Right kidney (tissue), 9 donors: ENCODE data around the gene KLHL42.
"Not testable (repeated sequence)": the region's sequence is repeated elsewhere in the genome, so short reads cannot be mapped to it uniquely, and the experiment has no call there.

Experiments used
- DNase-seq: peaks from one replicate; pipeline ENCODE4 v3.0.0-alpha.2; 2016
- long read RNA-seq, 8 donors: transcript quantifications; one replicate each; lab custom pipeline, GENCODE V29; 2026

KLHL42 gene
- long read RNA-seq, donor 1, full-length matches to known transcripts, result 7 of 7 reads
- long read RNA-seq, donor 1, partial matches to known transcripts, result 0 of 7 reads
- long read RNA-seq, donor 1, other reads (novel, unspliced or antisense), result 0 of 7 reads
- long read RNA-seq, donor 2, full-length matches to known transcripts, result 8 of 8 reads
- long read RNA-seq, donor 2, partial matches to known transcripts, result 0 of 8 reads
- long read RNA-seq, donor 2, other reads (novel, unspliced or antisense), result 0 of 8 reads
- long read RNA-seq, donor 3, full-length matches to known transcripts, result 6 of 11 reads
- long read RNA-seq, donor 3, partial matches to known transcripts, result 5 of 11 reads
- long read RNA-seq, donor 3, other reads (novel, unspliced or antisense), result 0 of 11 reads
- long read RNA-seq, donor 4, full-length matches to known transcripts, result 15 of 20 reads
- long read RNA-seq, donor 4, partial matches to known transcripts, result 5 of 20 reads
- long read RNA-seq, donor 4, other reads (novel, unspliced or antisense), result 0 of 20 reads
- long read RNA-seq, donor 5, full-length matches to known transcripts, result 15 of 15 reads
- long read RNA-seq, donor 5, partial matches to known transcripts, result 0 of 15 reads
- long read RNA-seq, donor 5, other reads (novel, unspliced or antisense), result 0 of 15 reads
- long read RNA-seq, donor 6, full-length matches to known transcripts, result 8 of 41 reads
- long read RNA-seq, donor 6, partial matches to known transcripts, result 33 of 41 reads
- long read RNA-seq, donor 6, other reads (novel, unspliced or antisense), result 0 of 41 reads
- long read RNA-seq, donor 7, full-length matches to known transcripts, result 18 of 25 reads
- long read RNA-seq, donor 7, partial matches to known transcripts, result 7 of 25 reads
- long read RNA-seq, donor 7, other reads (novel, unspliced or antisense), result 0 of 25 reads
- long read RNA-seq, donor 8, full-length matches to known transcripts, result 9 of 15 reads
- long read RNA-seq, donor 8, partial matches to known transcripts, result 6 of 15 reads
- long read RNA-seq, donor 8, other reads (novel, unspliced or antisense), result 0 of 15 reads

DNA sequence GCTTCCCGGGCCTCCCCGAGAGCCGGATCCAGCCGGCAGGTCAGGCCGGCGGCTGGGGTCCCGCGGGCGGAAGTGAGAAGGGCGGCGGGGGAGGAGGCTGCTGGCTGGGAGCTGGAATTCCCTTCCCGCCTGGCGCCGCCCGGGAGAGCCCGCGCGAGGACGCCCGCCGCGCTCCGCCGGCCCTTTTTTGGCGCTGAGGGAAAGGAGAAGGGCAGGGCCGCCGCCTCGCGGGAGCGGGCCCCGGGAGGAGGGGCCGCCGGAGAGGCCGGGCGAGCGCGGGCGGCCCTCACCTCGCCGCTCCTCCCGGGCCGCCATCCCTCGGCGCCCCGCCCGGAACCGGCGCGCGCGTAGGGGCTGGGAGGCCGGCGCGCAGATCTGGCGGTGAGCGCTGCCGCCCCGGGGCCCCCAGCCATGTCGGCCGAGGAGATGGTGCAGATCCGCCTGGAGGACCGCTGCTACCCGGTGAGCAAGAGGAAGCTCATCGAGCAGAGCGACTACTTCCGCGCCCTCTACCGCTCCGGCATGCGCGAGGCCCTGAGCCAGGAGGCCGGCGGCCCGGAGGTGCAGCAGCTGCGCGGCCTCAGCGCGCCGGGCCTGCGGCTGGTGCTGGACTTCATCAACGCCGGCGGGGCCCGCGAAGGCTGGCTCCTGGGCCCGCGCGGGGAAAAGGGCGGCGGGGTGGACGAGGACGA, at the start of gene KLHL42, which contains the start of gene MANSC4:
KLHL42 (plus strand) TSS at position 314 of the 692 bp plus-strand sequence; CDS start at position 412, 98 bp downstream.
MANSC4 (minus strand) TSS at position 317 of the 692 bp plus-strand sequence. CDS start 8,960 bp downstream, outside the sequence.
- peak; percentile 98 for DNase-seq

GRCh38 chr12:27732281-27732680, 47.8 kb upstream of the KLHL42 start:
- no peak for DNase-seq

DNA sequence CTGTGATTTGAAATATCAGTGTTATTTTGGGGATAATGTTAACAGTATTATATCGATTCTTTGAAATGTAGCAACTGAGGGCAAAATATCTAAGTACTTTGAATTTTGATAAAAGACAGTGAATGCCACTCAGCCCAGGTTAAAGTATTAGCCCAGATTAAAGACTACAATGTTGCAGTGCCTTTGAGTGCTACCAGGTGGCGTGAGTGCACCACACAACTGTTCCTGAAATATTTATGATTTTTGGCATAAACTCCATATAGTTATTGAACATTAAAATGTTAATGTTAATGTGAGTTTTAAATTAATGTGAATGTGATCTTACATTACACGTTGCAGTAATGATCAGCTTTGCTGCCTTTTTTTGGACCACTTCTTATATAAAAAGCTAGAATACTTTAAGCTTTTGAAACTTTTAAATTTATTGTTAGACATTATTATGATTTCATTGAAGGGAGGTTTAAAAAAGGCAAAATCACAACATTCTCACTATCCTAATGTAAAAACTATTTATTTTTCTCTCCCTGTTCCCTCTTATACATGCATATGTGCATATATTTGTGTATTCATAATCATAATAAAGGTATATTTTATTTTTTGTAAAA, 46.9 kb upstream of the KLHL42 start:
- no peak for DNase-seq

DNA sequence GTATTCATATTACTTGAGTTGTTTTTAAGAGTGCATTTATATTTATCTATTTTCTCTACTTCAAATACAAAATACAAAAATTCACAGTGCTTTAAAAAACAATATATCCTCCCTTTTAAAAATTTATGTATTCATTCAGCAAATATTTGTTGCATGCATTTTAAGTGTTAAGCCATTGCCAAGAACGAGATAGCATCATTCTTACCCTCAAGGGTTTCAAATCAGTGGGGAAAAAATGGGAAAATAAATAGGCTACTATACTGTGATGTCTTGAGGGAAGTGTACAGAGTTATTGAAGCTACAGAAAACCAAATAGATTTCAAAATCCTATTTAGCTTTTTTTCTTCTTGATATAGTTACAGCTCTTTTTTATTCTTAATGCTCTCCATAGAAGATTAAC, 46.2 kb upstream of the KLHL42 start:
- no peak for DNase-seq

GRCh38 chr12:27734321-27734720, 45.7 kb upstream of the KLHL42 start:
- DNase-seq, result not testable (repeated sequence)

GRCh38 chr12:27743601-27744000, 36.4 kb upstream of the KLHL42 start:
- DNase-seq, result no peak

- DNase-seq, result not testable (repeated sequence)
Measured at GRCh38 chr12:27745734-27746133, 34.3 kb upstream of the KLHL42 start.

GRCh38 chr12:27747111-27747820, 32.8 kb upstream of the KLHL42 start:
- DNase-seq, result no peak

DNA sequence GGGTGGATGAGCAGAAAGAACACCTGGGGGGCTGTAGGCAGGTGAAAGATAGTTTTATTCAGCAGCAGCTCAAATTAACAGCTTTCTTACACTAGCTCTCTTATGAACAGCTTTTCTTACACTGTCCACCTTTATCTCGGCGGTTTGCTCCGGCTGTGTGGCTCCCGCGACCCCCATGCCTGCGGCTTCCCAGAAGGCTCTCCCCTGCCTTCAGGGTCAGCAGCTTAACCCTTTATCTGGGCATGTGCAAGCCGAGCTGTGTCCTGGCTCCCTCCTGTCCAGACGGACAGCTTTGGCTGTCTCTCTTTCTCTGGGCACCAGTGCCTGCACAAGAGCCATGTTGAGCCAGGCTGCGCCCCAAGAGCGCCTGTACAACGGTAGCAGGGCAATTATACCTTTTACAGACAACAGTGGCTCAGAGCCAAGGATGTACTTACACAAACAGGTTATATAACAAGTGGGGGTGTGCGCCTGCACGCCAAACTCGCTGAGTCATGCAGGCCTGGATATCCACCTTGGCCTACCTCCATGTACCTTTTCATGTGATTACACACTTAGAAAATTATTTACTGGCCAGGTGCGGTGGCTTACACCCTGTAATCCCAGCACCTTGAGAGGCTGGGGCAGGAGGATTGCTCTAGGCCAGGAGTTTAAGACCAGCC, 28.5 kb upstream of the KLHL42 start:
- DNase-seq, result no peak

GRCh38 chr12:27754795-27755194, 25.2 kb upstream of the KLHL42 start:
- no peak for DNase-seq

- no peak for DNase-seq
Measured at GRCh38 chr12:27756670-27757195, 23.3 kb upstream of the KLHL42 start.

DNA sequence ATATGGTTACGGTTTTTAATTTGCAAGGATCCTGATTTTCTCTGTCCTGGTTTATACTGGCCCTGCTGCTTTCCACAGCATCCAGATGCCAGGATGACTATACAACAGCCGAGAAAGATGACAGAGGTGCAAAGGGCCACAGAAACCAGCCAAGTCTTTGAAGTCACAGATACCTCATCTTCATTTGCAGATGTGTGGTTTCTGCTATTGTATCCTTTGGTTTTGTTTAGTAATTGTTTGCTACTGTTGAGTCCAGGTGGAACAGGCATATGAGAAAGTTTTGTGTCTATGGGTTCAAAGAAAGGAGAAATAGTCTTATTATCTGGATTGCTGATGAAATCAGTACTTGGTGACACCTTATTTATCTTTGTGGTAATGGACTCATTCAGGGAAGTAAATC, 17.3 kb upstream of the KLHL42 start:
- DNase-seq, result no peak

DNA sequence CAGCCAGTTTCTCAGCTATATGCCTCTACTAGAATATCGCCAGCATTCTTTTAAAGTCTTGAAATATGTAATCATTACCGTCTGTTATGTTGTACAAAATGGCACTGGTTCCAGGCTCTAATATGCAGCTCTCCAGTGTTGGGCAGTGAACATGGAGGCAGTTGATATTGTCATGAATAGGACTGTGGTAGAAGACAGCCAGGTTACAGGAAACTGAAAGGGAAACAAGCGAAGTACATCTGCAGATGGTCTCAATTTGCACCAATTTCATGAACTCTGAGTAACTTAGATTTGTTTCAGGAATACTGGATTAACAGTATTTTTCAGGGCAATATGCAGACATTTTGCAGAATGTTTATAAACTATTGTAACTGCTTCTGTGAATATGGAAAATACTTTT, 13.4 kb upstream of the KLHL42 start:
- no peak for DNase-seq

- DNase-seq, result no peak
Measured at GRCh38 chr12:27769142-27769673, 10.8 kb upstream of the KLHL42 start.

GRCh38 chr12:27771481-27772327, 8.3 kb upstream of the KLHL42 start:
- no peak for DNase-seq

GRCh38 chr12:27772328-27773049, 7.5 kb upstream of the KLHL42 start:
- no peak for DNase-seq

DNA sequence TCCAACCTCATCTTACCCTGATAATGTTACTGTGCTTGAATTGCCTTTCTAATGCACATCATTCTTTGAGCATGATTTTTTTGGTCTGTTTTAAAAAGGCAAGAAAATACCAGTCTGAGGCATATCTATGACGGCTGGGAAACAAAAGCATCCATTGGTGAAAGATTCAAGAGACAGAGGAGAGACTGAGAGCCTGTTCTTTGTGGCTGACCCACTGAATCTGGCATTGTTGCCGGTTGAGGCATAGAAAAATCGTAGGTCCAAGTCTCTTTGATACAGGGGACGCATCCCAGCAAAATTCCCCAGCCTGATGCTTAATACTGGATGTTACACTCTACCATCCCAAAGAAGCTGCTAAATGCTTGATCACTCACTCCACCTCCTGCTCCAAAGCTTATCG, 2.9 kb upstream of the KLHL42 start:
- no peak for DNase-seq

GRCh38 chr12:27778206-27778605, 1.8 kb upstream of the KLHL42 start:
- no peak for DNase-seq
